KMS-11 (cell line): ENCODE measurements around the gene SLC11A1.

Source experiments
- H2AFZ ChIP-seq: fragments of 200-600 bp; sonication (generic); 2 replicates; pipeline ENCODE4 v1.6.1; 2016; ENCODE audit warnings: antibody characterized with exemption, mixed run types, low read depth
- H3K27ac ChIP-seq: fragments of 200-600 bp; sonication (generic); 2 replicates; pipeline ENCODE4 v1.6.1; 2016; ENCODE audit warnings: mild to moderate bottlenecking, mixed run types
- H3K27me3 ChIP-seq: fragments of 200-600 bp; sonication (generic); 2 replicates; pipeline ENCODE4 v1.6.1; 2017; ENCODE audit warnings: mild to moderate bottlenecking, low read depth, mixed run types, moderate library complexity; ENCODE audit not compliant: insufficient read depth
- H3K36me3 ChIP-seq: fragments of 200-600 bp; sonication (generic); 2 replicates; pipeline ENCODE4 v1.6.1; 2017; ENCODE audit warnings: mild to moderate bottlenecking, mixed run types; ENCODE audit not compliant: insufficient read depth
- H3K4me1 ChIP-seq: fragments of 200-600 bp; sonication (generic); 2 replicates; pipeline ENCODE4 v1.6.1; 2016; ENCODE audit warnings: mild to moderate bottlenecking, low read depth, mixed run types; ENCODE audit not compliant: poor library complexity, severe bottlenecking
- H3K4me2 ChIP-seq: fragments of 200-600 bp; sonication (generic); 2 replicates; pipeline ENCODE4 v1.7.0; 2016; ENCODE audit warnings: mild to moderate bottlenecking, mixed run types
- H3K4me3 ChIP-seq: fragments of 200-600 bp; sonication (generic); IDR thresholded peaks from 2 replicates; pipeline ENCODE4 v1.6.1; 2017; ENCODE audit warnings: low read depth, low read length, mixed read lengths; ENCODE audit not compliant: insufficient read depth
- H3K79me2 ChIP-seq: fragments of 200-600 bp; sonication (generic); 2 replicates; pipeline ENCODE4 v1.6.1; 2016; ENCODE audit warnings: low read depth, mixed run types; ENCODE audit not compliant: insufficient read depth
- H3K9ac ChIP-seq: fragments of 200-600 bp; sonication (generic); 2 replicates; pipeline ENCODE4 v1.6.1; 2016; ENCODE audit warnings: mild to moderate bottlenecking, mixed run types
- H4K20me1 ChIP-seq: fragments of 200-600 bp; sonication (generic); 2 replicates; pipeline ENCODE4 v1.6.1; 2016; ENCODE audit warnings: mild to moderate bottlenecking, mixed run types; ENCODE audit not compliant: insufficient read depth
- TF ChIP-seq, protein P1 (sequence below): fragments of 200-600 bp; sonication (generic); conservative IDR thresholded peaks from 2 replicates; pipeline ENCODE4 v1.6.1; 2017; ENCODE audit warnings: low read depth, mild to moderate bottlenecking, antibody characterized with exemption, low read length, moderate library complexity, mixed read lengths

SLC11A1 gene

GRCh38 chr2:218370410-218371063, 11.5 kb upstream of the SLC11A1 start:
- H3K27ac ChIP-seq = no peak overlapping the region
- H3K27me3 ChIP-seq = no peaks in the 10 kb centered on the region
- no peaks in the 10 kb centered on the region for H4K20me1 ChIP-seq
- TF ChIP-seq, protein P1, sequence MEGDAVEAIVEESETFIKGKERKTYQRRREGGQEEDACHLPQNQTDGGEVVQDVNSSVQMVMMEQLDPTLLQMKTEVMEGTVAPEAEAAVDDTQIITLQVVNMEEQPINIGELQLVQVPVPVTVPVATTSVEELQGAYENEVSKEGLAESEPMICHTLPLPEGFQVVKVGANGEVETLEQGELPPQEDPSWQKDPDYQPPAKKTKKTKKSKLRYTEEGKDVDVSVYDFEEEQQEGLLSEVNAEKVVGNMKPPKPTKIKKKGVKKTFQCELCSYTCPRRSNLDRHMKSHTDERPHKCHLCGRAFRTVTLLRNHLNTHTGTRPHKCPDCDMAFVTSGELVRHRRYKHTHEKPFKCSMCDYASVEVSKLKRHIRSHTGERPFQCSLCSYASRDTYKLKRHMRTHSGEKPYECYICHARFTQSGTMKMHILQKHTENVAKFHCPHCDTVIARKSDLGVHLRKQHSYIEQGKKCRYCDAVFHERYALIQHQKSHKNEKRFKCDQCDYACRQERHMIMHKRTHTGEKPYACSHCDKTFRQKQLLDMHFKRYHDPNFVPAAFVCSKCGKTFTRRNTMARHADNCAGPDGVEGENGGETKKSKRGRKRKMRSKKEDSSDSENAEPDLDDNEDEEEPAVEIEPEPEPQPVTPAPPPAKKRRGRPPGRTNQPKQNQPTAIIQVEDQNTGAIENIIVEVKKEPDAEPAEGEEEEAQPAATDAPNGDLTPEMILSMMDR = no peak
- no peak overlapping the region for H3K9ac ChIP-seq
- no peak overlapping the region for H3K4me2 ChIP-seq
- no peaks in the 10 kb centered on the region for H3K79me2 ChIP-seq
- no peaks in the 10 kb centered on the region for H3K36me3 ChIP-seq
- no peaks in the 10 kb centered on the region for H3K4me1 ChIP-seq
- H2AFZ ChIP-seq = no peak overlapping the region
- no peak overlapping the region for H3K4me3 ChIP-seq

- no peaks in the 10 kb centered on the region for H3K4me1 ChIP-seq
- H3K27ac ChIP-seq = no peak overlapping the region
- no peak overlapping the region for H2AFZ ChIP-seq
- H3K4me3 ChIP-seq = no peak overlapping the region
- H3K9ac ChIP-seq = no peak overlapping the region
- TF ChIP-seq, protein P1 = no peak
- no peaks in the 10 kb centered on the region for H3K36me3 ChIP-seq
- H3K79me2 ChIP-seq = no peaks in the 10 kb centered on the region
- no peak overlapping the region for H3K4me2 ChIP-seq
- H4K20me1 ChIP-seq = no peaks in the 10 kb centered on the region
- no peaks in the 10 kb centered on the region for H3K27me3 ChIP-seq
Observed at GRCh38 chr2:218371983-218372350, 10.1 kb upstream of the SLC11A1 start.

DNA sequence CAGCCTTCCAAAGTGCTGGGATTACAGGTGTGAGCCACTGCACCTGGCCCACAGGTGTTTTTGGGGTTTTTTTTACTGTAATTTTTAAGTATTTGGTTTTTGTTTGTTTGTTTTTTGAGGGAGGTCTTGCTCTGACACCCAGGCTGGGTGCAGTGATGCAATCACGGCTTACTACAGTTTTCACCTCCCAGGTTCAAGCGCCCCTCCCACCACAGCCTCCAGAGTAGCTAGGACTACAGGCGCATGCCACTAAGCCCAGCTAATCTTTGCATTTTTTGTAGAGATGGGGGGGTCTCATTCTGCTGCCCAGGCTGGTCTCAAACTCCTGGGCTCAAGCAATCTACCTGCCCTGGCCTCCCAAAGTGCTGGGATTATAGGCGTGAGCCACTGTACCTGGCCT, 7.3 kb upstream of the SLC11A1 start:
- H3K27ac ChIP-seq = no peak overlapping the region
- H3K36me3 ChIP-seq = no peaks in the 10 kb centered on the region
- TF ChIP-seq, protein P1 = no peak
- H2AFZ ChIP-seq = no peak overlapping the region
- no peaks in the 10 kb centered on the region for H4K20me1 ChIP-seq
- H3K79me2 ChIP-seq = no peaks in the 10 kb centered on the region
- no peak overlapping the region for H3K4me3 ChIP-seq
- H3K9ac ChIP-seq = no peak overlapping the region
- H3K4me2 ChIP-seq = no peak overlapping the region
- no peaks in the 10 kb centered on the region for H3K27me3 ChIP-seq
- H3K4me1 ChIP-seq = no peaks in the 10 kb centered on the region

DNA sequence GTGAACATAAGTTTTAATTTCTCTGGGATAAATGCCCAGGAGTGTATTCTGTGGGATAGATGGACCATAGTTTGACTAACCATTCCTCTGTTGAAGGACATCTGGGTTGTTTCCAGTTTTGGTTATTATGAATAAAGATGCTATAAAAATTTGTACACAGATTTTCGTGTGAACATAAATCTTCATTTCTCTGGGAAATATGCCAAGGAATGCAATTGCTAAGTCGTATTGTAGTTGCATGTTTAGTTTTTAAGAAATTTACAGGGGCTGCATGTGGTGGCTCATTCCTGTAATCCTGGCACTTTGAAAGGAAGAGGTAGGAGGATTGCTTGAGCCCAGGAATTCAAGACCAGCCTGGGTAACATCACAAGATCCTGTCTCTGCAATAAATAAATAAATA, 6.9 kb upstream of the SLC11A1 start:
- Histone ChIP-seq H2AFZ (no peak overlapping the region), H3K27ac (no peak overlapping the region), H4K20me1 (no peaks in the 10 kb centered on the region), H3K79me2 (no peaks in the 10 kb centered on the region), H3K4me3 (no peak overlapping the region), H3K27me3 (no peaks in the 10 kb centered on the region), H3K4me1 (no peaks in the 10 kb centered on the region), H3K36me3 (no peaks in the 10 kb centered on the region), H3K9ac (no peak overlapping the region), H3K4me2 (no peak overlapping the region)
- TF ChIP-seq, protein P1 = no peak
